GM10266 (cell line): ENCODE measurements around the gene WDR74.
A peak's percentile ranks its signal among the peaks of the same experiment; 100 is the strongest.

Experiments used
- DNase-seq: peaks from one replicate; pipeline ENCODE4 v3.0.0; 2012; ENCODE audit errors: extremely low spot score
- CTCF ChIP-seq: IDR thresholded peaks from 2 replicates; pipeline ENCODE4 v1.5.1; 2012; ENCODE audit warnings: mild to moderate bottlenecking, low read depth; ENCODE audit not compliant: control insufficient read depth, insufficient read depth; ENCODE audit errors: missing control alignments

Gene WDR74

GRCh38 chr11:62857541-62857982 is 18.2 kb upstream of the WDR74 start:
- no peak for DNase-seq
- TF ChIP-seq CTCF: no peak

- DNase-seq: no peak
- TF ChIP-seq CTCF: no peak
Measured at GRCh38 chr11:62856333-62856895, 17.0 kb upstream of the WDR74 start.

GRCh38 chr11:62855571-62856332 is 16.4 kb upstream of the WDR74 start:
- peak; percentile 88 for DNase-seq
- no peak for TF ChIP-seq CTCF

DNA sequence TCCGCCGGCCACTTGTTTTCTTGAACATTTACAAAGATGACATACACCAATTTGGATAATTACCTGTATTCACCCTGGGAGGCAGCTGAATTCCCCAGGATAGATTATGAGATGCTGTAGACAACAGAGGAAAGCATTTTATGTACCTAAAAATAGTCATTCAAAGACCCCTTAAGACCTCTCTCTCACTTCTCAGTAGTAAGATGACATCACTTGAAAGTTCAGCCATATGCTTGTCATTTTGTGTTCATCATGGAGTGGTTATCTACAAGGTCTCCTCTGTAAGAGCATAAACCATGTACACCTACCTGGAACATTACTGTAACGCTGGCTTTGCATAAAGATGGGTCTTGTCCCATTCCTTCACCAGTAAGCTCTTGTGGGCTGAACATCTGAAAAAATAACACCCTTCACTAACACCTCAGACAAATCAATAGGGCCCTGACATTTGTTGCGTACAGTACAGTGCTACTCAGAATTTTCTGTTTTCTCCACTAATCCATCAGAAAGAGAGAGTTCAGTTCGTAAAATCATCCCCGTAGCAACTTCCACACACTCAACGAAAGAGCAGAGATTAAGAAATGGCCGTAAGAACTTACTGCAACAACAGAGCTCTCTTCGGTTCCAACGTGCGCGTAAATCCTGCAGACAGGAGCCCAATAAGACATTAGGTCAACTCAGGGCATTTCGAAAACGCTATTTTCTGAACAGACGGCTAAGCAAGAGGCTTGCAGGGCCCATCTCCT is 15.6 kb upstream of the WDR74 start:
- DNase-seq: no peak
- no peak for TF ChIP-seq CTCF

DNA sequence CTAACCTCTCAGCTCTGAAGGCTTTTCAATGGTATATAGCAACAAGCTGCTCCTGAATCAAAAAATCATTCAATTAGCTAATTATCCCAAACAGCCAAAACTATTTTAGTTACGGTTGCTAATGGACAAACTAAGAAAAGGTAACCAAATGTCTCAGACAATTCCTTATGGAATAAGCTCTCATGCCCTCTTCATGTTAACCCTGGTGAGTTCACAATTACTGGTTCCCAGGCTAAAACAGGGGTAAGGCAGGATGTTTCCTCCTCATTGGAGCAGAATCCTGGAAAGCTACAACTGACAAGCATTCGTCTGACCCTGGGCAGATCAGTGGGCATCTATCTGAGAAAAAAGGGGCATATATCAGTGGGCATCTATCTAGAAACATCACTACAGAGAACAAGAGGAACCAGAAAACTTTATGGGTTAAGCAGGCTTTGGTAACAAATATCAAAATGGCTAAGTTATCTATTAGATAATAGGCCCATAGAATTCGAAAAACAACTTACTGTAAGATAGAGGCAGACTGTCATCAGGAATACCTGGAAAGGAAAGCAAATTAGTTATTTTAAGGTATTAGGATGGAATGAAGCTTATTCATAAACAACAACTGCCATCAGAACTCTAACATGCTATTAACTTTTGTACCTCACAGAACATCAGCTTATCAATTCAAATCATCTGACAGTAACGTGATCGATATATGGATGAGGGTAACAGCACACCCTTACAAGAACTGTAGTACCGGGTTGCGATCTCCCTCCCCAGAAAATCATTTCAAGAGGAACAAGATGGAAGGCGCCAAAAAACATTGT is 14.8 kb upstream of the WDR74 start:
- DNase-seq: no peak
- TF ChIP-seq CTCF: no peak

- no peak for DNase-seq
- no peak for TF ChIP-seq CTCF
Measured at GRCh38 chr11:62853279-62853965, 14.0 kb upstream of the WDR74 start.
